Fibroblast of lung (primary cell): ENCODE results near the gene TRIM44.

Experiments used
- EZH2 ChIP-seq: IDR thresholded peaks from 2 replicates; pipeline ENCODE4 v1.5.1; 2012; ENCODE audit warnings: low read length, control low read depth, mild to moderate bottlenecking; ENCODE audit errors: missing control alignments
- TF ChIP-seq, protein P1 (sequence below), 2 donors: IDR thresholded peaks in 1 of 2; conservative IDR thresholded peaks in 1 of 2; 1 replicate in 1 of 2; 2 replicates in 1 of 2; pipeline ENCODE4 v1.5.1; 2011 to 2012; ENCODE audit warnings: low read length in 2 of 2, control low read depth in 1 of 2, inconsistent platforms in 1 of 2, low read depth in 1 of 2, mild to moderate bottlenecking in 1 of 2

DNA sequence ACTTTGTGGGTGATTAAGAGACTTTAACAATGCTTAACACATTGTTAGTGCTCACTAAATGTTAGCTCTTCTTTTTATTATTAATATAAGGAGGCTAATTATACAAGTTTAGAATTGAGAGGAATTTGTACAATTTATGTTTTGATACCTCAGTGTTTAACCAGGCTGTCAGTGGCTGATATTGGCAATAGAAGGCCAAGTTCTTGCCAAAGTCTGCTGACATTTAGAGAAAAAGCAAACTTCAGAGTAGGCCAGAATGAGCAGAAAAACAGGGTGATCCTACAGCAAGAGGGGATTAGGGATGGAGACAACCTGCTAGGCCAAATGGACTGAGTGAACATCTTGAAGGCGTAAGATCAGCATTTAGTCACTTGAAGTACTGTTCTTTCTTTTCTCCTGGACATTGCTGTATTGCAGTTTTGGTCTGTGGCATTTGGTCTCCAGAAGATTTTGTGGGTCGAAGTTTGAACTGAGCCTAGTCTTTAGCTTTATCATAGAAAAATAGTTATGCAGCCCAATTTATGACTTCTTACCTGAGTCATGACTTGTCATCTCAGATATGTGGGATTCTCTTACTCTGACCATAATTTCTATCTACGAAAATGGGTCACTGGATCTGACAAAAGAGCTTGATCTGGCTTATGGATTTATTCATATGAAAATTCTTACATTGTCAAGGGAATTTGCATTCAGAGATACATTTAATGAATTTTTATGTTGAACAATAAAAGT lies 9.0 kb downstream of the TRIM44 start:
- TF ChIP-seq, protein P1, sequence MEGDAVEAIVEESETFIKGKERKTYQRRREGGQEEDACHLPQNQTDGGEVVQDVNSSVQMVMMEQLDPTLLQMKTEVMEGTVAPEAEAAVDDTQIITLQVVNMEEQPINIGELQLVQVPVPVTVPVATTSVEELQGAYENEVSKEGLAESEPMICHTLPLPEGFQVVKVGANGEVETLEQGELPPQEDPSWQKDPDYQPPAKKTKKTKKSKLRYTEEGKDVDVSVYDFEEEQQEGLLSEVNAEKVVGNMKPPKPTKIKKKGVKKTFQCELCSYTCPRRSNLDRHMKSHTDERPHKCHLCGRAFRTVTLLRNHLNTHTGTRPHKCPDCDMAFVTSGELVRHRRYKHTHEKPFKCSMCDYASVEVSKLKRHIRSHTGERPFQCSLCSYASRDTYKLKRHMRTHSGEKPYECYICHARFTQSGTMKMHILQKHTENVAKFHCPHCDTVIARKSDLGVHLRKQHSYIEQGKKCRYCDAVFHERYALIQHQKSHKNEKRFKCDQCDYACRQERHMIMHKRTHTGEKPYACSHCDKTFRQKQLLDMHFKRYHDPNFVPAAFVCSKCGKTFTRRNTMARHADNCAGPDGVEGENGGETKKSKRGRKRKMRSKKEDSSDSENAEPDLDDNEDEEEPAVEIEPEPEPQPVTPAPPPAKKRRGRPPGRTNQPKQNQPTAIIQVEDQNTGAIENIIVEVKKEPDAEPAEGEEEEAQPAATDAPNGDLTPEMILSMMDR (conservative IDR thresholded peaks at IDR 0.05 in 1 of 2, IDR thresholded peaks at IDR 0.05 in 1 of 2; ENCODE audit: low read depth in 1 of 2, low read length in 2 of 2), result no peak
- no peak for TF ChIP-seq EZH2
